LNCaP clone FGC (cell line): ENCODE data around the gene RGS21.

Source experiments
- DNase-seq: peaks from one replicate; pipeline ENCODE4 v3.0.0-alpha.2; 2011; ENCODE audit warnings: low read depth
- H3K4me3 ChIP-seq: 2 replicates; pipeline ENCODE4 v1.5.1; 2011; ENCODE audit warnings: mild to moderate bottlenecking, low read depth, low read length, control low read depth
- TF ChIP-seq, protein P1 (sequence below): IDR thresholded peaks from 2 replicates; pipeline ENCODE4 v1.5.1; 2012; ENCODE audit warnings: mild to moderate bottlenecking; ENCODE audit not compliant: control insufficient read depth, insufficient read depth; ENCODE audit errors: extremely low read depth

RGS21 gene

DNA sequence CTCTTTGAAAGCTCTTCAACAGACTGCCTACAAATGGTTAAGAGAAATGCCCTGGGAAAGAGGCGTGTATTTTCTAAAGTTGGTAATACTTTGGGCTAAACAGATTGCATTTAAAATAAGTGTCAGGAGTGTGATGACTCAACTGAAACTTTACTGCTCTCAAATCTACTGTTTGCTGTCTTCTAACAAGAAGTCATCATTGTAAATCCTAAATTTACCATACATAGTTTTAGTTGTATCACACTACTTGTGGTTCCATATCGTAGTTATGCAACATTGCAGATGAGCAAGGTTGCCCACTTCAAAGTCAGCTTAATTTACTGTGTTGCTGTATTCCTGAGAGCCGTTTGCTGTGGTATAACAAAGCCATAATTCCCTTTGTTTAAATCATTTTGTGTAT, 59.6 kb downstream of the RGS21 start:
- H3K4me3 ChIP-seq = no peak overlapping the region
- no peak for DNase-seq
- TF ChIP-seq, protein P1, sequence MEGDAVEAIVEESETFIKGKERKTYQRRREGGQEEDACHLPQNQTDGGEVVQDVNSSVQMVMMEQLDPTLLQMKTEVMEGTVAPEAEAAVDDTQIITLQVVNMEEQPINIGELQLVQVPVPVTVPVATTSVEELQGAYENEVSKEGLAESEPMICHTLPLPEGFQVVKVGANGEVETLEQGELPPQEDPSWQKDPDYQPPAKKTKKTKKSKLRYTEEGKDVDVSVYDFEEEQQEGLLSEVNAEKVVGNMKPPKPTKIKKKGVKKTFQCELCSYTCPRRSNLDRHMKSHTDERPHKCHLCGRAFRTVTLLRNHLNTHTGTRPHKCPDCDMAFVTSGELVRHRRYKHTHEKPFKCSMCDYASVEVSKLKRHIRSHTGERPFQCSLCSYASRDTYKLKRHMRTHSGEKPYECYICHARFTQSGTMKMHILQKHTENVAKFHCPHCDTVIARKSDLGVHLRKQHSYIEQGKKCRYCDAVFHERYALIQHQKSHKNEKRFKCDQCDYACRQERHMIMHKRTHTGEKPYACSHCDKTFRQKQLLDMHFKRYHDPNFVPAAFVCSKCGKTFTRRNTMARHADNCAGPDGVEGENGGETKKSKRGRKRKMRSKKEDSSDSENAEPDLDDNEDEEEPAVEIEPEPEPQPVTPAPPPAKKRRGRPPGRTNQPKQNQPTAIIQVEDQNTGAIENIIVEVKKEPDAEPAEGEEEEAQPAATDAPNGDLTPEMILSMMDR = no peak

DNA sequence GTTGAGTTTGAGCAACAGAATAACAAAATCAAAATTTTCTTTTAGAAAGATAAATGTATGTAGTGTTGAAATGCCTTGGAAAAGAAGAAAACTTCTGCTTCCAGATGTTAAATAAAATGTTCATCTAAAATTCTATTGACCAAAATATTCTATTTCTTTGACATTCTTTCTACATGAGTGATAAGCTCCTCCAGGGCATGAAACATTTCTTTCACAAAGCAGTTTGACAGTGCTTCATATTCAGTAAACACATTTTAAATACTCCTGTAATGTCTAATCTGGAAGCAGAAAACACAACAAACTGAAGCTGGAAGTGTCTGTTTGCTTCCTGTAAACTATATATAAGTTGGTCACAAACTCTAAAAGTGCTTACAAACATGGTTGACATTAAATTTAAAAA, 61.5 kb downstream of the RGS21 start:
- DNase-seq = no peak
- TF ChIP-seq, protein P1 = no peak

DNA sequence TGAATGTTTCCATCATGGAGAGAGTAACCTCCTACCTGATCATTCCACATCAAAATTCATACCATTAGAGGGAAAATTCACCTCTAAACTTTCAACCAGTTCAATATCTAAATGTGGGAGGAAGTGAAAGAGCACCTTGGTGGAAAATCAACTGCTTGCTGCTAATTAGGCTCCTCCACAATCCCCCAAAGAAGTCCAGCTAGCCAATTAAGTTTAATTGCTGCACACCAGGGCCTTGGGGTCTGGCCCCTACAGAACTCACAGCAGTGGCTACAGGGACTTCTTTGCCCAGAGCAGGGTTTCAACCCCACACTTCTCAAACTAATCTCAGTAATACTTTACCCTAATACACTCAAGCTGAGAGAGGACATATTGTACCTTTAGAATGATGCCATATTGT, 62.1 kb downstream of the RGS21 start:
- H3K4me3 ChIP-seq = no peak overlapping the region
- TF ChIP-seq, protein P1 = no peak
- DNase-seq = no peak

More for the DNA sequence above, 61.5 kb downstream of the RGS21 start:
- no peak overlapping the region for H3K4me3 ChIP-seq

DNA sequence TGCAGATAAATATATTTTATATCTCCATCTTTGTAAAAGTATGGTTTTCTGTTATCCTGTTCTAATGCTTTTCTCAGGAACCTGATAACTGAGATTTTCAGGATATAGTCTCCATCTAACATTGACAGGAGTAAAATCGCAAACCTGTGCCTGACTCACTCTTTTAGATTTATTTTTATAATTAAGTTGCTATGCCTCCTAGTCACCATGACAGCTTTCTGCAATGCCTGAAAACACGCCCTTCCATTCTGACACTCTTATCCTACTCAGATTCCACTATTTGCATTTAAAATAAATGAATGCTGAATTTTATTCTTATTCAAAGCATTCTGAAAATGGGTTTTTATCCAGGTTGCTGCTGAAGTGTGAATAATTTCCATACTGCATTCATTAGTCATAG, 62.8 kb downstream of the RGS21 start:
- TF ChIP-seq, protein P1 = no peak
- H3K4me3 ChIP-seq = no peak overlapping the region
- DNase-seq = no peak

DNA sequence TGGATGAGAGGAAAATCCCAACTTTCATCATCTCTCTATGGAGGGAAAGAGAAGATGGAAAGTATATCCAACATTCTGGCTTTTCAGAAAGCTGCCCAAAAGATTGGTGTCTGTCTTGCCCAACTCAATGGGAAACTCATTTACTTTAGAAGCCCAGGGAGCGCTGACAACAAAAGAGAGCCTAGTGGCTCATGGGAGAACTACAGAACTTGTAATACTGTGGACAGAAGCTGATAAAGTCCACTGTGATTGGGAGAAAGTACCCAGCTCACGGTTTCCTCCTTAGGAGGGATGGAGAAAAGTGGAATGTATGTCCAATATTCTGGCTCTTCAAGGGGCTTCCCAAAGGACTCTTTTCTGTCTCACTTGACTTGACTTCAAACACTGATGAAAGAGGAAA, 66.0 kb downstream of the RGS21 start:
- H3K4me3 ChIP-seq = no peak overlapping the region
- TF ChIP-seq, protein P1 = no peak
- no peak for DNase-seq

DNA sequence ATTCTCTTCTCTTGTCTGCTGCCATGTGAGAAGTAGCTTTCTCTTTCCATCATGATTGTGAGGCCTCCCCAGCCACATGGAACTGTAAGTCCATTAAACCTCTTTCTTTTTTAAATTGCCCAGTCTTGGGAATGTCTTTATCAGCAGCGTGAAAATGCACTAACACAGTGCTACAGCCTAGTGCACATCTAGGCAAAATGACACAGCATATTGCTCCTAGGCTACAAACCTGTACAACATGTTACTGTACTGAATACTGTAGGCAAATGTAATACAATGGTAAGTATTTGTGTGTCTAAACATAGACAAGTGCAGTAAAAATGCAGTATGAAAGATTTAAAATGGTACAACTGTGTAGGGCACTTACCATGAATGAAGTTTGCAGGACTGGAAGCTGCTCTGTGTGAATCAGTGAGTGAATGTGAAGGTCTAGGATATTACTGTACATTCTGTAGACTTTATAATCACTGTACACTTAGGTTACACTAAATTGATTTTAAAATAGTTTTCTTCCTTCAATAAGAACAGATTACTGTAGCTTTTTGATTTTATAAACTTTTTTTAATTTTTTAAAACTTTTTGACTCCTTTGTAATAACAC, 69.4 kb downstream of the RGS21 start:
- TF ChIP-seq, protein P1 = no peak
- DNase-seq = no peak

DNA sequence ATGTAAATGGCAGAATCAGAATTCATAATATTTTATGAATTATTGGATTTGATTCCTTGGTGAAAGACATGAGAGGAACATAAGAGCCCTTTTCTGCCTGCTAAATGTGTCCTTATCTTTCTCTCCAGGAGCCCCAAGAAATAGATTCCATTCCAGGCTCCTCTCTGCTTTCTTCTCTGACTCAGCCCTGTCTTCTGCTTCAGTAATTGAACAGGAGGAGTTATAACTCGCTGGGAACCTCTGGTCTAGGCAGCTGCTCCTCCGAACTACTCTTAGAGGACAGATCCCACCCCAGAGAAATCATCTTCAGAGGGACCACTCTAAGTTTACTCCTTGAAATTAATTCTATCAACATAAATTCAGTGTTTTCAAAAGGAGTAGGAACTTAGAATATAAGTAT, 78.4 kb downstream of the RGS21 start:
- DNase-seq = no peak
- no peak overlapping the region for H3K4me3 ChIP-seq
- TF ChIP-seq, protein P1 = no peak

More for the DNA sequence above, 69.4 kb downstream of the RGS21 start:
- no peak overlapping the region for H3K4me3 ChIP-seq
